ENCODE data around the gene BRINP3. TPM values are rescaled to one million over a fixed set of nuclear protein-coding genes. Genes with fewer than 3 reads are reported as not detected.

BRINP3 gene
- polyA plus RNA-seq, 2 of the 4 experiments (the other 2 are of a cell fraction), result not detected

DNA sequence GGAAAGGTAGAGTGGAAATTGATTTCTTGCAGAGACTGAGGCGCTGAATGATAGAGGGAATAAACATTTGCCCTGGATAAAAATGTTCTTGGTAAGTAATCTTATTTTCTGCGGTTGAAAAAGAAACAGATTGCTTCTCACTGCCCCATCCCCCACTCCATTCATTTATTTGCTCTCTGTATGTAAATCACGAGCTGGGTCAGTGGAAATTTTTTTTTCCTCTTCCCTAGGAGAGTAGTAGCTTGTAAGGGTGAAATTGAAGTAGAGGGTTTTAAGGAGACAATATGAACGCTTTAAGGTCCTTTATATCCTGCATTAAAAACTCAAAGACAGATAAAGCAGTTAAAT lies 1.4 kb upstream of the BRINP3 start:
- no peak for TF ChIP-seq RARB (CRISPR knock-in tag; IDR thresholded peaks at IDR 0.05)
- TF ChIP-seq EP300 (IDR thresholded peaks at IDR 0.05), result no peak
- TF ChIP-seq, protein P1, sequence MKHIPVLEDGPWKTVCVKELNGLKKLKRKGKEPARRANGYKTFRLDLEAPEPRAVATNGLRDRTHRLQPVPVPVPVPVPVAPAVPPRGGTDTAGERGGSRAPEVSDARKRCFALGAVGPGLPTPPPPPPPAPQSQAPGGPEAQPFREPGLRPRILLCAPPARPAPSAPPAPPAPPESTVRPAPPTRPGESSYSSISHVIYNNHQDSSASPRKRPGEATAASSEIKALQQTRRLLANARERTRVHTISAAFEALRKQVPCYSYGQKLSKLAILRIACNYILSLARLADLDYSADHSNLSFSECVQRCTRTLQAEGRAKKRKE (CRISPR knock-in tag; IDR thresholded peaks at IDR 0.05; ENCODE audit: low read depth), result no peak
- no peak for TF ChIP-seq CBX2 (IDR thresholded peaks at IDR 0.05; ENCODE audit: borderline replicate concordance, low read depth)
- no peak for TF ChIP-seq CBX8 (IDR thresholded peaks at IDR 0.05)
- Histone ChIP-seq H3K9me3 (no peaks in the 10 kb centered on the region), H3K27ac (no peak overlapping the region), H3K4me2 (peak overlapping the region; percentile 99), H3K4me3 (peak overlapping the region; percentile 50; the same call in 1 of the 3 replicates), H3K4me1 (peaks cover 15% of the 10 kb centered on the region)
- ATAC-seq, result no peak
- DNase-seq (ENCODE audit: low read depth in 1 of 2, low spot score in 1 of 2), result no peak
- CTCF ChIA-PET, result interaction anchor here (1.1 kb wide), 1 partner anchor 11 kb away, joined by 3 read pairs; no protein-coding TSS in a partner anchor
- POLR2A ChIA-PET, result no interaction called here
- no peak for FAIRE-seq
- WGBS (ENCODE audit: missing lambda C conversion rate), result 59% methylated on average over 4 of the region's 4 CpGs

DNA sequence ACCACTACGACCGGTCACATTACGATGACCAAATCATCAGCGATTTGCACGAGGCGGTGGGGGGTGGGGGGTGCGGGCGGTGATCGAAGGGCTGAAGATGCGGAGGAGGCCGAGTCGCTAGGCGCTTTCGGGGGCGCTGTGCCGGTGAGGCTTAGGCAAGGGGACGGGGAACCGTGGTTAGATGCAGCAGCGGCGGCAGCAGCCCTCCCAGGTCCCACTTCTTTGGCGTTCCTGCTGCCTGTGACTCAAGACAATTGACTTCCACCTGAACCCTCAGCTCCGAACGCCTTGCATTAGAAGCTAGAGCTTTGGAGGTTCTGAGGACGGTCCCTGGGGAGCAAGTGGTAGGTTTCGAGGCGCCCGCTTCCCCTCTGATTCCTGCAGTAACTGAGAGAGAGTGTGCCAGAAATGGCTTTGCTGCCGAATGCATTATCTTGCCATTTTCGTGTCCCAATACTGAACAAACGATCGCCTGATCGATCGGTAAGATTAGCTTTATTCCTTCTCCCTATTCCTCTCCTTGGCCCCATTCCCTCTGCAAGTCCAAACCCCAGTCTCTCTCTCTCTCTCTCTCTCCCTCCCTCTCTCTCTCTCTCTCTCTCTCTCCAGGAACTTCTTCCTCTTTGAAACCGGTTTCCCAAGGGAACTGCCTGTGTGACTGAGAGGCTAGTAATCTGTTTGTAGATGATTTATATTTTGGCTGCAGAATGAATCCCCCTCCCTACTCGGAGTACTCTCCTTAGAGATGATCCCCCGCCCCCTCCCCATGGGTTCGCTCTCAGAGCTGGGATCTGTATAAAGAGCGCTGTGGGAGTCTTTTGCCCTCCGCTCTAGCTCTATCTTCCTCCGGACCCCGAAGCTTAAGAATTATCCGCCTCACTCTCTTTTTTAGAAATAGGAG lies 735 bp upstream of the BRINP3 start:
- TF ChIP-seq, protein P1 (CRISPR knock-in tag; IDR thresholded peaks at IDR 0.05; ENCODE audit: low read depth), result no peak
- TF ChIP-seq HOXB5 (CRISPR knock-in tag; IDR thresholded peaks at IDR 0.05) (no peak), HDAC2 (IDR thresholded peaks at IDR 0.05) (no peak), ESRRA (IDR thresholded peaks at IDR 0.05; ENCODE audit: borderline replicate concordance, low read length) (no peak), JUNB (IDR thresholded peaks at IDR 0.05) (no peak), FOXS1 (CRISPR knock-in tag; IDR thresholded peaks at IDR 0.05) (no peak), POLR2A (IDR thresholded peaks at IDR 0.05; ENCODE audit: low read length) (no peak), RCOR1 (IDR thresholded peaks at IDR 0.05; ENCODE audit: low read depth, low read length) (no peak), TFCP2L1 (CRISPR knock-in tag; IDR thresholded peaks at IDR 0.05) (no peak), ZC3H11A (IDR thresholded peaks at IDR 0.05) (no peak), ZSCAN20 (CRISPR knock-in tag; IDR thresholded peaks at IDR 0.05) (no peak), RARB (CRISPR knock-in tag; IDR thresholded peaks at IDR 0.05) (no peak), NPAS2 (CRISPR knock-in tag; IDR thresholded peaks at IDR 0.05; ENCODE audit: borderline replicate concordance) (no peak), NFE2L2 (conservative IDR thresholded peaks at IDR 0.05; ENCODE audit: low read length) (no peak), KDM5A (IDR thresholded peaks at IDR 0.05) (no peak), MAFK (IDR thresholded peaks at IDR 0.05; ENCODE audit: partially characterized antibody) (no peak)
- TF ChIP-seq, protein P2, sequence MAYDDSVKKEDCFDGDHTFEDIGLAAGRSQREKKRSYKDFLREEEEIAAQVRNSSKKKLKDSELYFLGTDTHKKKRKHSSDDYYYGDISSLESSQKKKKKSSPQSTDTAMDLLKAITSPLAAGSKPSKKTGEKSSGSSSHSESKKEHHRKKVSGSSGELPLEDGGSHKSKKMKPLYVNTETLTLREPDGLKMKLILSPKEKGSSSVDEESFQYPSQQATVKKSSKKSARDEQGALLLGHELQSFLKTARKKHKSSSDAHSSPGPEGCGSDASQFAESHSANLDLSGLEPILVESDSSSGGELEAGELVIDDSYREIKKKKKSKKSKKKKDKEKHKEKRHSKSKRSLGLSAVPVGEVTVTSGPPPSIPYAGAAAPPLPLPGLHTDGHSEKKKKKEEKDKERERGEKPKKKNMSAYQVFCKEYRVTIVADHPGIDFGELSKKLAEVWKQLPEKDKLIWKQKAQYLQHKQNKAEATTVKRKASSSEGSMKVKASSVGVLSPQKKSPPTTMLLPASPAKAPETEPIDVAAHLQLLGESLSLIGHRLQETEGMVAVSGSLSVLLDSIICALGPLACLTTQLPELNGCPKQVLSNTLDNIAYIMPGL (CRISPR knock-in tag; IDR thresholded peaks at IDR 0.05; ENCODE audit: borderline replicate concordance), result no peak
- TF ChIP-seq, protein P3, sequence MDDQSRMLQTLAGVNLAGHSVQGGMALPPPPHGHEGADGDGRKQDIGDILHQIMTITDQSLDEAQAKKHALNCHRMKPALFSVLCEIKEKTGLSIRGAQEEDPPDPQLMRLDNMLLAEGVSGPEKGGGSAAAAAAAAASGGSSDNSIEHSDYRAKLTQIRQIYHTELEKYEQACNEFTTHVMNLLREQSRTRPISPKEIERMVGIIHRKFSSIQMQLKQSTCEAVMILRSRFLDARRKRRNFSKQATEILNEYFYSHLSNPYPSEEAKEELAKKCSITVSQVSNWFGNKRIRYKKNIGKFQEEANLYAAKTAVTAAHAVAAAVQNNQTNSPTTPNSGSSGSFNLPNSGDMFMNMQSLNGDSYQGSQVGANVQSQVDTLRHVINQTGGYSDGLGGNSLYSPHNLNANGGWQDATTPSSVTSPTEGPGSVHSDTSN (IDR thresholded peaks at IDR 0.05), result no peak
- POLR2A ChIA-PET, result no interaction called here
- peak in 1 of 2 experiments; percentile 24 for DNase-seq (ENCODE audit: low read depth in 1 of 2, low spot score in 1 of 2)
- H3K4me2 ChIP-seq, result peak overlapping the region; percentile 99
- ATAC-seq, result peak; percentile 55 to 67
- peaks cover 15% of the 10 kb centered on the region for H3K4me1 ChIP-seq
- H3K27ac ChIP-seq, result no peak overlapping the region
- H3K9me3 ChIP-seq, result no peaks in the 10 kb centered on the region
- CTCF ChIA-PET, result interaction anchor here (1.1 kb wide), 1 partner anchor 12 kb away, joined by 3 read pairs; no protein-coding TSS in a partner anchor
- WGBS (ENCODE audit: missing lambda C conversion rate), result 12% methylated on average over 30 of the region's 42 CpGs
- H3K4me3 ChIP-seq, result peak overlapping the region; percentile 50
- FAIRE-seq, result no peak
